ENCODE measurements around the gene CFAP61. TPM values are rescaled to one million over a fixed set of nuclear protein-coding genes. Genes with fewer than 3 reads are reported as not detected.

CFAP61 gene
- total RNA-seq, 5 donors from 2014 or later (not counting 1 experiment from before 2014, with no cell fraction given): not detected

DNA sequence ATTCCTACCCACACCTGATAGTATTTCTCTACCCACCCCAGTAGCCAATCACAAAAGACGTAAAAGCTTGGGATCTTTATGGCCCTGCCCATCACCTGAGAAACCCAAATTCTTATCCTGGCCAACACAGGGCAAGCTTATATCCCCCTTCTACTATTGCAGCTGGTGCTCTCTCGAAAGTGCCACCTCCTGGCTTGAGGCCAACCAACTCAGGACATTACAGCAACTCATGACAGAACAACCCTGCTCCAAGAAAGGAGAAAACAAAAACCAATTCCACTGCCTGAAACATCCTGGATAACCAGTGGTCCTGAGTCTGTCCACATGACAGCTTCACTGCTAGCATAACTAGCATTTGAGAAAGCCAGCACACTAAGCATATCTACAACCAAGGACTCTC, 97.9 kb downstream of the CFAP61 start:
- DNase-seq: no peak

DNA sequence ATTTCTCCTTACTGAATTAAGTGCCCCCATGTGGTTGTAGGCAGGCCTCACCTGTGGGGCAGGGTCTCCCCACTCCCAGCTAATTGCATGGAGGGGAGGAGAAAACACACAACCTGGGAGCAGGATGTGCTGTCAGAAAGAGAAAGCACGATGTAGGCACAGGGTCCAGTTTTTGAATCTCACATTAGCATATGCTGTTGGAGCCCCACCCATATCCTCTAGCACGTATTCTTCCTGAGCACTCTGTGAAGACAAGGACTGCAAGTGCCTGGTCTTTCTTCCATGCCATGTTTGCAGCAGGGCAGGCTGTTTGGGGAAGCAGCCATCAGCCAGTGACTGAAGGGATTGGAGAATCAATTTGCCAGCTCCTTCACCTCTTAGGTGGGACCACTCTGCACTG, 108.2 kb downstream of the CFAP61 start:
- DNase-seq (no peak), ATAC-seq (replicated peaks in 1 of 4) (no peak)
- Mint-ChIP-seq H3K9me3 (no peaks in the 10 kb centered on the region), H3K27ac (no peak overlapping the region), H3K27me3 (peaks cover 0 to 7% of the 10 kb centered on the region in 2 donors), H3K4me3 (no peak overlapping the region), H3K4me1 (peaks cover 0 to 6% (median 0%) of the 10 kb centered on the region in 3 donors), H3K36me3 (no peaks in the 10 kb centered on the region)
- no peaks in the 10 kb centered on the region for H3K9me3 ChIP-seq
- WGBS (ENCODE audit: insufficient coverage): 0% methylated on average over 1 of the region's 2 CpGs
- H3K27ac ChIP-seq (ENCODE audit: low read length): no peak overlapping the region
- H3K27me3 ChIP-seq (replicated peaks in 1 of 2; ENCODE audit: control insufficient read depth in 2 of 2, extremely low read depth in 1 of 2, insufficient read depth in 2 of 2, low read length in 1 of 2): no peaks in the 10 kb centered on the region
- no peaks in the 10 kb centered on the region for H3K36me3 ChIP-seq (ENCODE audit: control insufficient read depth in 2 of 2, extremely low read depth in 1 of 2, insufficient read depth in 1 of 2, low read length in 1 of 2)
- H3K4me3 ChIP-seq (ENCODE audit: control insufficient read depth in 1 of 2, extremely low read depth in 1 of 2, low read length in 1 of 2): no peak overlapping the region
- CTCF ChIA-PET: no interaction called here
- H3K4me1 ChIP-seq (ENCODE audit: control insufficient read depth in 1 of 2, extremely low read depth in 1 of 2, insufficient read depth in 2 of 2, low read length in 2 of 2): no peaks in the 10 kb centered on the region
- POLR2A ChIA-PET: no interaction called here

More for the DNA sequence above, 97.9 kb downstream of the CFAP61 start:
- POLR2A ChIA-PET: no interaction called here
- no peak overlapping the region for H3K4me3 ChIP-seq (ENCODE audit: control insufficient read depth in 1 of 2, extremely low read depth in 1 of 2, low read length in 1 of 2)
- H3K4me3 Mint-ChIP-seq: no peak overlapping the region
- H3K27ac Mint-ChIP-seq: no peak overlapping the region
- H3K36me3 Mint-ChIP-seq: no peaks in the 10 kb centered on the region
- H3K36me3 ChIP-seq (ENCODE audit: control insufficient read depth in 2 of 2, extremely low read depth in 1 of 2, insufficient read depth in 1 of 2, low read length in 1 of 2): no peaks in the 10 kb centered on the region
- WGBS (ENCODE audit: insufficient coverage): 65% methylated on average over 2 of the region's 2 CpGs
- H3K27me3 ChIP-seq (replicated peaks in 1 of 2; ENCODE audit: control insufficient read depth in 2 of 2, extremely low read depth in 1 of 2, insufficient read depth in 2 of 2, low read length in 1 of 2): peaks cover 0 to 9% of the 10 kb centered on the region in 2 experiments
- no peaks in the 10 kb centered on the region for H3K4me1 ChIP-seq (ENCODE audit: control insufficient read depth in 1 of 2, extremely low read depth in 1 of 2, insufficient read depth in 2 of 2, low read length in 2 of 2)
- H3K9me3 ChIP-seq: no peaks in the 10 kb centered on the region
- CTCF ChIA-PET: no interaction called here
- peaks cover 8 to 16% (median 11%) of the 10 kb centered on the region in 3 donors for H3K9me3 Mint-ChIP-seq
- peaks cover 12 to 25% of the 10 kb centered on the region in 2 donors for H3K27me3 Mint-ChIP-seq
- no peak overlapping the region for H3K27ac ChIP-seq (ENCODE audit: low read length)
- H3K4me1 Mint-ChIP-seq: no peaks in the 10 kb centered on the region
- ATAC-seq (replicated peaks in 1 of 4): no peak

DNA sequence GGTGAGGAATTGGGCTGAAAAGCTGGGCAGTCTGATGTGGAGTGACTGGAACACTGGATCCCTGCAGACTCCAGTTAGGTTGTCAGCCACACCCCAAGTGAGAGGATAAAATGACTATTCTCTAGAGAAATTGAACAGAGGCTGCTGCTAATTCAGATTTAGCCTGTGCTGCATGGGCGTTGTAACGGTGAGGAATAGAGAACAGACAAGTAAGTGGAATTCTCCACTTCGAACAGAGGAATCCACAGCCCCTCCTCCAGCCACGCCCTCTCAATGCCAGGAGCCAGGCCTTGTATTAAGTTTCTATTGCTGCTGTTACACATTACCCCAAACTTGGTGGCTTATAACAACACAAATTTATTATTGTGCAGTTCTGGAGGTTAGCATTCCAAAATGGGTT, 109.3 kb downstream of the CFAP61 start:
- Histone ChIP-seq H3K9me3 (no peaks in the 10 kb centered on the region), H3K27ac (ENCODE audit: low read length) (no peak overlapping the region), H3K27me3 (replicated peaks in 1 of 2; ENCODE audit: control insufficient read depth in 2 of 2, extremely low read depth in 1 of 2, insufficient read depth in 2 of 2, low read length in 1 of 2) (no peaks in the 10 kb centered on the region), H3K36me3 (ENCODE audit: control insufficient read depth in 2 of 2, extremely low read depth in 1 of 2, insufficient read depth in 1 of 2, low read length in 1 of 2) (no peaks in the 10 kb centered on the region), H3K4me3 (ENCODE audit: control insufficient read depth in 1 of 2, extremely low read depth in 1 of 2, low read length in 1 of 2) (no peak overlapping the region), H3K4me1 (ENCODE audit: control insufficient read depth in 1 of 2, extremely low read depth in 1 of 2, insufficient read depth in 2 of 2, low read length in 2 of 2) (no peaks in the 10 kb centered on the region)
- Mint-ChIP-seq H3K36me3 (no peaks in the 10 kb centered on the region), H3K9me3 (no peaks in the 10 kb centered on the region), H3K27me3 (peaks cover 0 to 7% of the 10 kb centered on the region in 2 donors), H3K27ac (no peak overlapping the region), H3K4me3 (no peak overlapping the region), H3K4me1 (peaks cover 0 to 6% (median 0%) of the 10 kb centered on the region in 3 donors)
- no peak for ATAC-seq (replicated peaks in 1 of 4)
- WGBS (ENCODE audit: insufficient coverage): no CpG with 5 or more reads among the region's 4 CpGs
- DNase-seq: no peak
- ChIA-PET POLR2A (no interaction called here), CTCF (no interaction called here)

DNA sequence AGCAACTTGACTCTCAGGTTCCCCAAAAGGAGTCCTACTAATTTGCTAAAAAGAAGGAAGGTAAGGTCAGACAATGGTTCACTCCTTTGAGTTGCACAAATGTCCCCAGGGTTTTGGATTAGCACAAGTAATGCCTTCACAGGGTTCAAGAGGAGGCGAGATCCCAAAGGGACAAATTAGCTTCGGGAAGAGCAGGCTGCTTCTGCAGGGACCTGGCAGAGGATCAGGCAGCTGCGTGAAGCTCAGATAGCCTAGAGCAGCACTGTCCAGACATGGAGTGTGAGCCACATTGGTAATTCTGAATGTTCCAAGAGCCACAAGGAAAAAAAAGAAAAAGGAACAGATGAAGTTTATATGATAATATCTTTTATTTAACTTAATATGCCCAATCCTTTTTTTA, 115.4 kb downstream of the CFAP61 start:
- CTCF ChIA-PET: no interaction called here
- POLR2A ChIA-PET: no interaction called here
- Histone ChIP-seq H3K4me3 (ENCODE audit: control insufficient read depth in 1 of 2, extremely low read depth in 1 of 2, low read length in 1 of 2) (no peak overlapping the region), H3K36me3 (ENCODE audit: control insufficient read depth in 2 of 2, extremely low read depth in 1 of 2, insufficient read depth in 1 of 2, low read length in 1 of 2) (no peaks in the 10 kb centered on the region), H3K27me3 (replicated peaks in 1 of 2; ENCODE audit: control insufficient read depth in 2 of 2, extremely low read depth in 1 of 2, insufficient read depth in 2 of 2, low read length in 1 of 2) (no peaks in the 10 kb centered on the region), H3K27ac (ENCODE audit: low read length) (no peak overlapping the region), H3K4me1 (ENCODE audit: control insufficient read depth in 1 of 2, extremely low read depth in 1 of 2, insufficient read depth in 2 of 2, low read length in 2 of 2) (no peaks in the 10 kb centered on the region), H3K9me3 (no peaks in the 10 kb centered on the region)
- H3K27me3 Mint-ChIP-seq: peaks cover 0 to 8% of the 10 kb centered on the region in 2 donors
- ATAC-seq (replicated peaks in 1 of 4) (no peak), DNase-seq (no peak)
- no peaks in the 10 kb centered on the region for H3K4me1 Mint-ChIP-seq
- WGBS (ENCODE audit: insufficient coverage): 80% methylated on average over 3 of the region's 3 CpGs
- H3K27ac Mint-ChIP-seq: no peak overlapping the region
- no peak overlapping the region for H3K4me3 Mint-ChIP-seq
- peaks cover 0 to 5% (median 3%) of the 10 kb centered on the region in 3 donors for H3K9me3 Mint-ChIP-seq
- no peaks in the 10 kb centered on the region for H3K36me3 Mint-ChIP-seq

DNA sequence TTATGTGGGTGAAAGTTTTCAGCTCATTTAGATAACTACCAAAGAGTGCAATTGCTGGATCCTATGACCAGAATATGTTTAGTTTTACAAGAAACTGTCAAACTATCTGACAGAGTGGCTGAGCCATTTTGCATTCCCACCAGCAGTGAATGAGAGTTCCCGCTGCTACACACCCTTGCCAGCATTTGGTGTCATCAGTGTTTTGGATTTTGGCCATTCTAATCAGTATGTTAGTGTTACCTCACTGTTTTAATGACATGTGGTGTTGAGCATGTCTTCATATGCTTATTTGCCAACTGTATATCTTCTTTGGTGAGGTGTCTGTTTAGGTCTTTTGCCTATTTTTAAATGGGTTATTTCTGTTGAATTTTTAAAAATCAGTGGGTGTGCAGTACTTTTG, 120.9 kb downstream of the CFAP61 start:
- POLR2A ChIA-PET: no interaction called here
- no peaks in the 10 kb centered on the region for H3K36me3 ChIP-seq (ENCODE audit: control insufficient read depth in 2 of 2, extremely low read depth in 1 of 2, insufficient read depth in 1 of 2, low read length in 1 of 2)
- no CpG with 5 or more reads among the region's 1 CpG for WGBS (ENCODE audit: insufficient coverage)
- no peaks in the 10 kb centered on the region for H3K4me1 ChIP-seq (ENCODE audit: control insufficient read depth in 1 of 2, extremely low read depth in 1 of 2, insufficient read depth in 2 of 2, low read length in 2 of 2)
- no peaks in the 10 kb centered on the region for H3K9me3 ChIP-seq
- ATAC-seq (replicated peaks in 1 of 4) (no peak), DNase-seq (no peak)
- Mint-ChIP-seq H3K4me1 (no peaks in the 10 kb centered on the region), H3K36me3 (no peaks in the 10 kb centered on the region), H3K4me3 (no peak overlapping the region), H3K27ac (no peak overlapping the region), H3K9me3 (peaks cover 0 to 5% (median 3%) of the 10 kb centered on the region in 3 donors), H3K27me3 (peaks cover 8 to 19% of the 10 kb centered on the region in 2 donors)
- CTCF ChIA-PET: no interaction called here
- H3K27ac ChIP-seq (ENCODE audit: low read length): no peak overlapping the region
- H3K4me3 ChIP-seq (ENCODE audit: control insufficient read depth in 1 of 2, extremely low read depth in 1 of 2, low read length in 1 of 2): no peak overlapping the region
- peaks cover 0 to 5% of the 10 kb centered on the region in 2 experiments for H3K27me3 ChIP-seq (replicated peaks in 1 of 2; ENCODE audit: control insufficient read depth in 2 of 2, extremely low read depth in 1 of 2, insufficient read depth in 2 of 2, low read length in 1 of 2)

DNA sequence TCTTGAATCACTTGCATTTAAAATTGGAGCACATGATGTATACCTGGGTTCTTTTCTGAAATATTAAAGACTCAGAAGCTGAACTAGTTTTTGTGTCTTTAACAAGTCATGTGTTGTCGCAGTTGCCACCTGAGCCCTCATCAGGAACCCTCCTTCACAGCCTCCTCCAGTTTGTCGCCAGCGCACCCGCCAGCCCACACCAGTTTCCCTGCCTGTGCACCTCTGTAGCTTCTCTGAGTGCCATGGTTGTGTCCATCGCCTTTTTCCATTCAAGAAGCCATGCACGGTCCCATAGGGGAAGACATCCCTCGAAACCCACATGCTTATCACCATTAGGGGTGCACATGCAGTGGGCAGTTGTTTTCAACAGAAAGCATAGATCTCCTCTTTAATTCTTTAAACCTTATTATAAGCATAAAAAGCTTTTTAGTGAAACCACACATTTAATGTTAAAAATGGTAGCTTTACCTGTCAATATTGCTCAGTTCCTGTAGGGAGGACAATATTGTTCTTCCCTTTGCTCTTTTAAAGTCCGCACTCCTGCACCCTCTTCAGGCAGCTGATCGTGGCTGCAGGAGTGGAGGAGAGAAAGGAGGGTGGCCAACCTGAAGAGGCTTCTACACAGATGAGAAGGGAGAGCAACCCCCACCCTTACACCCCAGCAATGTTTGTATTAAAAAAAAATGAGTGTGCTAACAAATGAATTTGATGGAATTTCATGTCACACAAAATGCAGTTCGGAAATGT, 121.9 kb downstream of the CFAP61 start:
- no peak overlapping the region for H3K27ac ChIP-seq (ENCODE audit: low read length)
- peaks cover 0 to 5% of the 10 kb centered on the region in 2 experiments for H3K27me3 ChIP-seq (replicated peaks in 1 of 2; ENCODE audit: control insufficient read depth in 2 of 2, extremely low read depth in 1 of 2, insufficient read depth in 2 of 2, low read length in 1 of 2)
- Mint-ChIP-seq H3K4me1 (no peaks in the 10 kb centered on the region), H3K9me3 (peaks cover 0 to 10% (median 3%) of the 10 kb centered on the region in 3 donors), H3K36me3 (no peaks in the 10 kb centered on the region), H3K27ac (no peak overlapping the region), H3K27me3 (peaks cover 13 to 16% of the 10 kb centered on the region in 2 donors), H3K4me3 (no peak overlapping the region)
- no peaks in the 10 kb centered on the region for H3K9me3 ChIP-seq
- WGBS (ENCODE audit: insufficient coverage): 85% methylated on average over 4 of the region's 10 CpGs
- DNase-seq: no peak
- ATAC-seq (replicated peaks in 1 of 4): no peak
- ChIA-PET CTCF (no interaction called here), POLR2A (no interaction called here)
- H3K4me3 ChIP-seq (ENCODE audit: control insufficient read depth in 1 of 2, extremely low read depth in 1 of 2, low read length in 1 of 2): no peak overlapping the region
- no peaks in the 10 kb centered on the region for H3K4me1 ChIP-seq (ENCODE audit: control insufficient read depth in 1 of 2, extremely low read depth in 1 of 2, insufficient read depth in 2 of 2, low read length in 2 of 2)
- no peaks in the 10 kb centered on the region for H3K36me3 ChIP-seq (ENCODE audit: control insufficient read depth in 2 of 2, extremely low read depth in 1 of 2, insufficient read depth in 1 of 2, low read length in 1 of 2)

Measured in T-cell (primary cell).